Endothelial cell (in vitro differentiated cells): Measurements from ENCODE around the gene PI4KA. TPM values are rescaled to one million over a fixed set of nuclear protein-coding genes. Genes with fewer than 3 reads are reported as not detected.

Source experiments
- DNase-seq: peaks from one replicate; pipeline ENCODE4 v3.0.0; 2021; ENCODE audit warnings: low spot score
- H3K27ac Mint-ChIP-seq: one replicate; pipeline ENCODE4 v1.8.0; 2021; ENCODE audit warnings: mixed read lengths, inconsistent platforms; ENCODE audit not compliant: unreplicated experiment
- H3K27me3 Mint-ChIP-seq: one replicate; pipeline ENCODE4 v1.8.0; 2021; ENCODE audit warnings: mild to moderate bottlenecking, moderate library complexity, mixed read lengths, inconsistent platforms; ENCODE audit not compliant: unreplicated experiment
- H3K36me3 Mint-ChIP-seq: one replicate; pipeline ENCODE4 v1.8.0; 2021; ENCODE audit warnings: mild to moderate bottlenecking, low read depth, mixed read lengths, inconsistent platforms; ENCODE audit not compliant: unreplicated experiment
- H3K4me1 Mint-ChIP-seq: one replicate; pipeline ENCODE4 v1.8.0; 2021; ENCODE audit warnings: mild to moderate bottlenecking, mixed read lengths, inconsistent platforms; ENCODE audit not compliant: unreplicated experiment
- H3K4me3 Mint-ChIP-seq: one replicate; pipeline ENCODE4 v1.8.0; 2021; ENCODE audit warnings: mild to moderate bottlenecking, mixed read lengths, inconsistent platforms; ENCODE audit not compliant: unreplicated experiment
- H3K9me3 Mint-ChIP-seq: one replicate; pipeline ENCODE4 v1.8.0; 2021; ENCODE audit warnings: mixed read lengths, inconsistent platforms; ENCODE audit not compliant: unreplicated experiment
- total RNA-seq: library from RNA; stranded (reverse); fragmentation: NEBNext Ultra II Directional; extraction: Animal tissue kit (Norgen Biotek cat#: 25700); gene quantifications from one replicate; pipeline ENCODE4 v1.2.1, GENCODE V29; 2021; ENCODE audit not compliant: unreplicated experiment
- TF ChIP-seq, protein P1 (sequence below): fragments of 200-600 bp; sonication (generic); IDR thresholded peaks from one replicate; pipeline ENCODE4 v1.5.0; 2021; ENCODE audit warnings: antibody characterized with exemption; ENCODE audit not compliant: unreplicated experiment

The PI4KA gene
- total RNA-seq, 1 donor from 2014 or later, result 65.3 TPM

DNA sequence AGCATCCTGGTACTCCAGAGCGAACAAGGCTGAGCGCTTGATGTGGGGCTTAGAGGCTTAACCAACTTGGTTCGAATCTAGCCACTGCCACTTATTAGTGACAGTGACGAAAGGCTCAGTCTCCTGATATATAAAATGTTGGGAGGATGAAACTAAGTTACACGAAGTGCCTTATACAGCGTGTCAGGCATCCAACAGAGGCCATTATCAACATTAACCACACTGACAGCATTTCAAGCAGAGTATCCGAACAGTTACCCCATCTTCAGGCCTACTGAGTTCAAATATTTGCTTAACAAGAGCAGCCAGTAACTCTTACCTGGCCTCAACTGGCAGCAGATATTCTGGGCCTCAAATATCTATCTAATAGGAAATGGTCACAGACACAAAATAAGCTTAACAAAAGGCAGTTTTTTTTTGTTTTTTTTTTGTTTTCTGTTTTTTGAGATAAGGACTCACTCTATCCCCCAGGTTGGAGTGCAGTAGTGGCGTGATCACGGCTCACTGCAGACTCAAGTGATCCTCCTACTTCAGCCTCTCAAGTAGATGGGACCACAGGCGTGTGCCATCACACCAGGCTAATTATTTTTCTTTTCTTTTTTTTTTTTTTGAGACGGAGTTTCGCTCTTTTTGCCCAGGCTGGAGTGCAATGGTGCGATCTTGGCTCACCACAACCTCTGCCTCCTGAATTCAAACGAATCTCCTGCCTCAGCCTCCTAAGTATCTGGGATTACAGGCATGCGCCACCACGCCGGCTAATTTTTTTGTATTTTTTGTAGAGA, 81.8 kb downstream of the PI4KA start:
- Mint-ChIP-seq H3K36me3 (peaks cover 9% of the 10 kb centered on the region), H3K9me3 (no peaks in the 10 kb centered on the region), H3K4me1 (peaks cover 5% of the 10 kb centered on the region), H3K4me3 (no peak overlapping the region), H3K27me3 (no peaks in the 10 kb centered on the region), H3K27ac (no peak overlapping the region)
- no peak for DNase-seq
- TF ChIP-seq, protein P1, sequence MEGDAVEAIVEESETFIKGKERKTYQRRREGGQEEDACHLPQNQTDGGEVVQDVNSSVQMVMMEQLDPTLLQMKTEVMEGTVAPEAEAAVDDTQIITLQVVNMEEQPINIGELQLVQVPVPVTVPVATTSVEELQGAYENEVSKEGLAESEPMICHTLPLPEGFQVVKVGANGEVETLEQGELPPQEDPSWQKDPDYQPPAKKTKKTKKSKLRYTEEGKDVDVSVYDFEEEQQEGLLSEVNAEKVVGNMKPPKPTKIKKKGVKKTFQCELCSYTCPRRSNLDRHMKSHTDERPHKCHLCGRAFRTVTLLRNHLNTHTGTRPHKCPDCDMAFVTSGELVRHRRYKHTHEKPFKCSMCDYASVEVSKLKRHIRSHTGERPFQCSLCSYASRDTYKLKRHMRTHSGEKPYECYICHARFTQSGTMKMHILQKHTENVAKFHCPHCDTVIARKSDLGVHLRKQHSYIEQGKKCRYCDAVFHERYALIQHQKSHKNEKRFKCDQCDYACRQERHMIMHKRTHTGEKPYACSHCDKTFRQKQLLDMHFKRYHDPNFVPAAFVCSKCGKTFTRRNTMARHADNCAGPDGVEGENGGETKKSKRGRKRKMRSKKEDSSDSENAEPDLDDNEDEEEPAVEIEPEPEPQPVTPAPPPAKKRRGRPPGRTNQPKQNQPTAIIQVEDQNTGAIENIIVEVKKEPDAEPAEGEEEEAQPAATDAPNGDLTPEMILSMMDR, result no peak

- Mint-ChIP-seq H3K27ac (no peak overlapping the region), H3K27me3 (no peaks in the 10 kb centered on the region), H3K9me3 (no peaks in the 10 kb centered on the region), H3K4me1 (peaks cover 5% of the 10 kb centered on the region), H3K36me3 (peaks cover 9% of the 10 kb centered on the region), H3K4me3 (no peak overlapping the region)
- DNase-seq, result no peak
- TF ChIP-seq, protein P1, result no peak
Measured at GRCh38 chr22:20775342-20775895, 83.2 kb downstream of the PI4KA start.

DNA sequence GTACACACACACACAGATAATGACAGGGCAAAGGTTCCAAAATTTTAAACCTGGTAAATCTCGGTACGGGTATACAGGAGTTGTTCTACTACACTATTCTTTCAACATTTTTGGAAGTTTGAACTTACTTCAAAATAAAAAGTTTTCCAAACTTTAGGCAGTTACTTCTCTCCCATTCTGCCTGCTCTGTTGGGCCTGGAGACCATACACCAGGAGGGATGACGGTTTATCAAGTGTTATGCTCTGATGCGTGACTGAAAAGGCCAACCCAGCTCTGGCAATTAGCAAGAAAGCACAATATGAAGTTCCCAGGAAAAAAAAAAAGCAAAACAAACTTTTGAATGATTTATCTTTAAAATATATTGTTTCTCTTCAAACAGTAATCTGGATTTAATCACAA, 83.7 kb downstream of the PI4KA start:
- no peak for DNase-seq
- H3K36me3 Mint-ChIP-seq, result peaks cover 8% of the 10 kb centered on the region
- H3K4me3 Mint-ChIP-seq, result no peak overlapping the region

DNA sequence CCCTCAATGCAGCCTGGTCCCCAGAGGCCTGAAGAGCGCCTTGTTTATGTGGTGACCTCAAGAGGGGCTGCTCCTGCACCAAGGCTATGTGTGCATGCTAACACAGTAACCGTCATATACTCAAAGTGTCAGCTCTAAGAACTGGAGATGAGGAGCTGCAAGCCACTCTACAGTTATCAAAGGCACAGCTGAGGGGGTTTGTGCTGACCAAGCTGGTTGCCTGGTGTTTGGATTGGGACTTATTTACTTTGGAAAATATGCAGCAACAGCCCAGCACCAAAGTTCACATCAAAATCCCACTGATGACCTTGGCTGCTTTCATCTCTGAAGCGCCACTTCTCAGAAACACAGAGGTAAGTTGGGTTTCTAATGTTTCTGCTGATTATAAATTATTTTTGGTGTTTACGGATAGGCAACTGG, 84.8 kb downstream of the PI4KA start, which contains the start of gene SERPIND1:
TSS of gene SERPIND1 (plus strand) at position 321 of the 420 bp plus-strand sequence. CDS start 5,200 bp downstream, outside the sequence.
- H3K36me3 Mint-ChIP-seq, result peaks cover 1% of the 10 kb centered on the region
- no peak for DNase-seq
- no peak within 1 kb of the TSS for H3K4me3 Mint-ChIP-seq
- H3K4me1 Mint-ChIP-seq, result peaks cover 10% of the 10 kb centered on the region
- H3K27me3 Mint-ChIP-seq, result no peaks in the 10 kb centered on the region
- TF ChIP-seq, protein P1, result no peak
- no peak within 1 kb of the TSS for H3K27ac Mint-ChIP-seq
- H3K9me3 Mint-ChIP-seq, result no peaks in the 10 kb centered on the region

More for the DNA sequence above, 83.7 kb downstream of the PI4KA start:
- peaks cover 5% of the 10 kb centered on the region for H3K4me1 Mint-ChIP-seq
- TF ChIP-seq, protein P1, result no peak
- no peak overlapping the region for H3K27ac Mint-ChIP-seq
- no peaks in the 10 kb centered on the region for H3K9me3 Mint-ChIP-seq
- no peaks in the 10 kb centered on the region for H3K27me3 Mint-ChIP-seq
